ENCODE data around the gene FAM13C.

DNA sequence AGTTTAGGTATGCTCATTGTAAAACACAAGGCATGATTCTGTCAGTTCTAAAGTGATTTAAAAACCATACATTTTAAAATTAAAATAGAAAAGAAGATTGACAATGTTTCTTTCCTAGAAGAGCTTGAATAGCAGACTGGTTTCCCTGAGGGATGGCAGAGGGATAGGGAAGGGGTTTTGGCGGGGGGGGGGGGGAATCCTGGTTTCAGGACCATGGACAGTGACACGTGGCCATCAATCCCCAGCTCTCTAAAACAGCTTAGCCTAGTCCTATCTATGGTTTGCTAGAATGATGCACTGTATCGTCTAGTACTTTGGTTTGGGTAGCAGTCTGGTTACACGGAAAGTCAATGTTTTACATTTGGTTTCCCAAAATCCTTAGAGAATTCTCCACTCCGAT lies 97.2 kb downstream of the FAM13C start:
- TF ChIP-seq CTCF (IDR thresholded peaks at IDR 0.05) (no peak), POLR2A (IDR thresholded peaks at IDR 0.05) (no peak), POLR2AphosphoS5 (IDR thresholded peaks at IDR 0.05) (no peak)
